Activated effector memory CD4-positive, alpha-beta T cell treated with Interleukin-2 at 50 U/mL for 16 hours (primary cell): ENCODE data around the gene TUBG2.
"Not testable (repeated sequence)": the region's sequence is repeated elsewhere in the genome, so short reads cannot be mapped to it uniquely, and the experiment has no call there.

Experiments used
- DNase-seq: peaks from one replicate; pipeline ENCODE4 v3.0.0-alpha.2; 2020

Gene TUBG2

DNA sequence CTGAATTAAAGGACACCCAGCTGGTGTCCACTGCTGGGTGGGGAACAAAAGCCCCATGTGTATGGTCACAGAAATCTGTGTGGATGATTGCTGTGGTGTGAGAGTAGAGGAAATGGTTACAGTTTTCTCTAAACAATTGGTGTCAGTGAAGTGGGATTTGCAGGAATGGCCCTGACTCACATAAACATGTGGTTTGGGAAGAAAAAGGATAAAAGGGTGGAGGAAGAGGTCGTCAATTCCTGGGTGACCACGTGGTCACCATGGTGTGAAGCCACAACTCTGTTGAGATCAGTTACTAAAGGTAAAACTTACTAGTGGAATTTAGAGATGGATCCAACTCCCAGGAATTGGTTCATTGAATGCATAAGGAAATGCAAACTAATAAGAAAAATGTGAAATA is 3.6 kb upstream of the TUBG2 start:
- DNase-seq, result no peak

DNA sequence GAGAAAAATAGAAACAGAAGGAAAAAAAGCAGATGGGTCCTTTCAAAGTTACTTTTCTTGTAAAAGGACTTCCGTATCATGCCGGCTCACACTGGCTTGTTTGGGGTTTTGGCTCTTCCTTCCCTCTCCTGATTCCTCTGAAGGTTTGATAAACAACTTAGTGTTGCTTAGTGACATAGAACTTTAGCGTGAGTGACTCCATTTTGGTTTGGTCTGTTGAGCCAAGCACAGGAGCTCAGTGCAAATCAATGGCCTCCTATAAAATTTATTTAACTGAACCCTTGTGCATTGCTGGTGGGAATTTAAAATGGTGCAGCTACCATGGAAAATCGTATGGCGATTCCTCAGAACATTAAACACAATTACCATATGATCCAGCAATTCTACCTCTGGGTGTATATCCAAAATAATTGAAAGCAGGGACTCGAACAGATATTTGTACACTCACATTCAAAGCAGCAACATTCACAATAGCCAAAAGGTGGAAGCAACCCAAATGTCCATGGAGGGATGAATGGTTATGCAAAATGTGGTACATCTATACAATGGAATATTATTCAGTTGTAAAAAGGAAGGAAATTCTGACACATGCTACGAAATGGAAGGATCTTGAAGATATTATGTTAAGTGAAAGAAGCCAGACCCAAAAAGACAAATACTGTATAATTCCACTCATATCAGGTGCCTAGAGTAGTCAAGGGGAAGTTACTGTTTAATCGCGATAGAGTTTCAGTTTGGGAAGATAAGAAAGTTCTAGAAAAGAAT is 1.1 kb upstream of the TUBG2 start:
- DNase-seq, result no peak

GRCh38 chr17:42659932-42660274 is 819 bp downstream of the TUBG2 start:
- DNase-seq, result not testable (repeated sequence)

- no peak for DNase-seq
These were observed 1.7 kb downstream of the TUBG2 start for GRCh38 chr17:42660692-42661345.

DNA sequence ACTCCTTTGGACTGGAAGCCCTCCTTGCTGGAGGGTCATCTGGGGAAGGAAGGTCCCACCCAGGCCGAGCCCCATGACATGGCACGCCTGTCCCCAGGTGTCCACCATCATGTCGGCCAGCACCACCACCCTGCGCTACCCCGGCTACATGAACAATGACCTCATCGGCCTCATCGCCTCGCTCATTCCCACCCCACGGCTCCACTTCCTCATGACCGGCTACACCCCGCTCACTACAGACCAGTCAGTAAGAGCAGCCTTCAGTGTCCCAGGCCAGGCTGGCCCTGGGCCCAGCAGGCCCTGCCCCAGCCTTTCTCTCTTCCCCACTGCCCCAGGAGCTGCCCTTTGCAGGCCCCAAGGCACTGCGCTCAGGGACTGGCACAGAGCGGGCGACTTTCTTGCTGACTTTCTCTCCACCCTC is 6.5 kb downstream of the TUBG2 start:
- DNase-seq, result no peak

GRCh38 chr17:42666126-42666525 is 7.0 kb downstream of the TUBG2 start:
- not testable (repeated sequence) for DNase-seq

DNA sequence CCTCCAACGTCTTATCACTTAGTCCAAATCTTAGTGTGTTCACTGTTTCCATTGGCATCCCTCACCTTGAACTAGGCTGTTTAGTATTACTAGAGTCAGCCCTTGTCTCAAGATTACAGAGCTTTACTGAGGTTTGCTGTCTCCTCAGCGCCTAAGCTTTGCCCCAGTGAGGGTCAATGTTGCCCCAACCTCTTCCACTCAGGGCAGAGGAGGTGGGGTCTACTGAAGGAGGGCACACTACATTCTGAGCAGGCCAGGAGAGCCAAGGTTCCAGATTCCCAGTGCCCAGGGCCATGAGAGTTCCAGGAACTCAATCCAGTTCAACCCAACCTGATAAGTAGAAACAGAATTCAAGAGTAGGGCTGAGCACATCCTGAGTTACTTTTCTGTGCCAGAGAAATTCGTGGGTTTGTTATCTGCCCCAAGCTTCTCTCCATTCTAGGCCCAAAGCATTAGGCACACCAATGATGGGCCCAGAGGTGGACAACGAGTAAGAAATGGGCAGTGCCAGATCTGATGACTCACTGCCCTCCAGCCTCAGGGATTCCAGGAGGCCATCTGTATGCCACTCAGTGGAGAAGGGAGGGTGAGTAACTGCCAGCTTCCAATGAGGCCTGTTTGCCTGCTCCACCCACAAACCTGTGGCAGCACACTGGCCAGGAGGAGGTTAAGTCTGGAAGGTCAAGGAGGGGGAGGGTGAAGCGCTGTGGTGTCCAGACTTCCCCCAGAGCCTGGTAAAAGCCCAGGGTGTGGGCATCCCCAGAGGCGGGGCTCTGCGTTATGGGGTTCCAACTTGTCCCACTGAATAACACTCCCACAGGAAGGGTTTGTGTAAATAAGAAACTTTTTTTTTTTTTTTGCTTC is 8.2 kb downstream of the TUBG2 start:
- DNase-seq, result no peak

GRCh38 chr17:42669705-42669976 is 10.6 kb downstream of the TUBG2 start:
- no peak for DNase-seq

DNA sequence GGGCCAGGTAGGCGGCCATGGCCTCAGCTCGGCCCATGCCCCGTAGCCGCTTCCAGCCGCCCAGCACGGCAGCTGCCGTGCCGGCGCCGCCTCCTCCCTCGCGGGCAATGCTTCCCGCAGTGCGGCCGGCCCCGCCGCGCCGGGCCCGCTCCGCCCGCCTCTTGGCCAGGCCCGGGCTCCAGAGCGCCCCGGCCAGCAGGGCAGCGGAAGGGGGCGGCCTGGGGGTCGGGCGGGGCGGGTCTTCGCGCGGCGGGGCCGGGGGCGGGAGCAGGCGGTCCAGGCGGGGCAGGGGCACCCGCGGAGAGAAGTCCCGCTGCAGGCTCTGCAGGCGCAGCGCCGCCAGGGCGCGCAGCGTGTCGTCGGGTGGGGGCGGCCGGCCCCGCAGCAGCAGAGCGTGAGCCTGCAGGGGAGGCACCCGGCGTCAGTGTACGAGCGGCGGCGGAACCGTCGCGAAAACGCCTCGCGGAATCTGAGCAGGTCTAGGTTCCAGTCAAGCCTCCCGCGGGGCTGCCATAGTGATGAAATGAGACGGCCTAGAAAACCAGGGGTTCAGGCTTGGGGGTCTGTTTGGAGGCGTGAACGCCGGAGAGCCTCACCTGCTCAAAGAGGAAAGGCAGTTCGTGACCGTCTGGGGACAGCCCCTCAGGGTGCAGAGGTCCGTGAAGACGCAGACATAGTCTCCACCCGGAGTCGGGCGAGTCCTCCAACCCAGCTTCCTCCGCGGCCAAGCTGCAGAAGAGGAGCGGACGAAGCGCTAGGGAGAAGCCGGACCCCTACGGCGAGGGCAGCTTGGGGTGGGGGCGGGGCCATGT is 11.1 kb downstream of the TUBG2 start:
- peak; percentile 38 for DNase-seq

DNA sequence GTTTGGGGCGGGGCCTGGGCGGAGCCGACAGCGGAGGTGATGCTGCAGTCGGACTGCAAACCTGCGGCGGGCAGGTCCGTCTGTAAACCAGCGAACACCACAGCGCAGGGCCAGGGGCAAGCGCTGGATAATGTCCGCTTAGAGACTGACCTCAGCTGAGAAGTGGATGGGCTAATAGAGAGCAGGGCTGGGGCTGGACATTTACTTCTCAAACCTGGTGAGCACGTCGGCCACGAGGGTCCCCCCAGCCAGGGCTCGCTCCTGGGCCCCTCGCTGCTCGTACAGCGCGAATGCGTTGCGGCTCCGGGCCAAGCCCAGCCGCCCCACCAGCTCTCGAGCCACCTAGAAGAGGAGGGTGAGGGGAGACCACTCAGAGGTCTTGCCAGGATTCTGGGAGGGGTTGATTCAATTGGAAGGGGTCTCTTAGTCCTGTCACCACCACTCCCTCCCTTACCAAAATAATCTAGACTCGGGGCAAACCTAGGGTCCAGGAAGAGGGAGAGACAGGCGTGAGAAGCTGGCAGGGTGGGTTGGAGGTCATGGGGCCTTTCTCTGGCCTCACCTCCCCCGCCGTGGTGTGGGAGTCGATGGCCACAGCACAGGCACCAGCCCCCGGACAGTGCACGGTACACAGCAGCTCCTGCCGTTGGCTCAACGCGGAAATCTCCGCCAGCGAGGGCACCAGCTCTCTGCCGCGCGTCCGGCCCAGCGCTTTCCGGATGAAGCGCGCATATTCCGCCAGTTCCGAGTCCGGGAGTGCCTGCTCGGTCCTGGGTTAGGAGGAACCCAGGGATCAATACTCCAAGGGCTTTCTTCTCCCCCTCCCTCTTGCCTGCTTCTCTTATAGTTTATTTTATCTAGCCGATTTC is 11.9 kb downstream of the TUBG2 start:
- DNase-seq, result no peak

DNA sequence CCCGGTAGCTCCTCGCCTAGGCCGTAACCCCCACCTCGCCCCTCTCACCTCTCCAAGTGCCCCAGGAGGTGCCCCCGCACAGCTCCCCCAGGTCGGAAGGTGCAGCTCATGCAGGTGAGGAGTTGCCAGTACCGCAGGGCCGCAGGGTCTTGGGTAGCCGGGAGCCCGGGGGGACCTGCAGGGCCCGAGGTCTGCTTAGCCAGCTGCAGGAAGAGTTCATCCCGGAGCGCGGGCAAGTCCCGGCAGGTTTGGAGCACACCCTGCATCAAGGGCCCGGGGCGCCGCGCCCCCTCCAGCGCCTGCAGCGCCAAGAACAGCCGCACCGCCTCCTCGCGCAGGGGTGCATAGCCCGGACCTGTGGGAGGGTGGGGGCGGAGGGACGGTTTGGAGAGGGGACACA is 13.0 kb downstream of the TUBG2 start:
- no peak for DNase-seq

DNA sequence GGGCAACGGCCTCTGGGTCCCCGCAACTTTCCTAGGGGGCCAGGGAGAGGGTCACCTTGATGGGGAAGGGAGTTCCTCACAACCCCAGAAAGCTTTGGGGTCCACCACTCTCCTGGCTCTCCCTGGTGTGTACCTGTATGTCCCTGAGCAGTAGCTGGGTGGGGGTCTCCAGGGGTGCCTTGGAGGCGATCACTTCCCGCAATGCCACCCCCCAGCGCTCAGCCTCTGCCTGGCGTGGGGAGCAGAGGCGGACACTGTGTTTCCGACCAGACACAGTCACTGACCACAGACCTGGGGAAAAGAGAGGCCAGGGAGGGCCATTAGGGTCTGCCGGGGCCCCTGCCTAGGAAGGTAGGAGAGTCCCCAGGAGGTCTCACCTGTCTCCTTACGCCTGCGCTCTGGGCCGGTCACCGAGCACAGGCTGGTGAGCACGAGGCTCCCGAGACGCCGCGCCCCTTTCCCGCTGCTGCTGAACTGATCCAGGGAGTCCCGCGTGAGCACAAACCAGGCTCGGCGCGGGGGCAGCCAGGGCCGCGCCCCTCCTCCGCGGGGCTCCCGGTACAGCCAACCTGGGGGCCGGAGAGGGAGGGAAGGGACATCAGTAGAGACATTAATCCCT is 14.3 kb downstream of the TUBG2 start:
- no peak for DNase-seq

DNA sequence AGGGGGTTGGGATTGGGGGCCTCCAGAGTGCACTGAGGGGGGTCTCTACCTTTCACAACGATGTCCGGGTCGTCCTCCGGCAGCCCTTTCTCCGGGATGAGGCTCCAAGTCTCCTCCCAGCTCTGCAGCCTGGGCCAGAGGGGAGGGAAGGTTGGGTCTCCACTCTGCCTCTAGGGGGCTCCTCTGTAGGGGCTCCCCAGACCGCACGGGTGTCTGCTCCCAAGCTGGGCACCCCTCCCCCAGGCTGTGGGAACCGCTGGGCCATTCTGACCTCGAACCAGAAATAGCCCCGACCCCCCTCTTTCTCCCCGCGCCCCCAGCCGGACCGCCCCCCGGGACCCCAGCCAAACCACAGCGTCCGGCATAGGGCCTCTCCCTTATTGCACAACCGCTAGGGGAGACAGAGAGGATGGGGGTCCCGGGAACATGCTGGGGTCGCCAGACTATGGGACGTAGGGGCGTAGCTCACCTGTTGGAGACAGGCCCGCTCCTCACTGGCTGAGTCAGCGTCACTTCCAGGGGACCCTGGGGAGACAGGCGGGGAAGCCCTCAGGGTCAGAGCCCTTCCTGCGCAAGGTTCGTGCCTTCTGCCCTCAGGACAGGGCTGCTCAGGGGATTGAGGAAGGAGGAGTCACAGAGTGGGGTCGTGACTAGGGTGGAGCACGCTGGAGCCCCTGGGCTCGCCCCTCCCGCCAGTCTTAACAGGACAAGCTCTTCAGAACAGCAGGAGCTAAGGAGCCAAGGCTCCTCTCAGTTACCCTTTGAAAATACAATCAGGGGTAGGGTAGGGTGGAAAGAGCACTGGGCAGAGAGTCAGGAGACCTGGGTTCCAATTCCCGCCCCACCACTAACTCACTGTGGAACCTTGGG is 15.0 kb downstream of the TUBG2 start:
- DNase-seq, result no peak

DNA sequence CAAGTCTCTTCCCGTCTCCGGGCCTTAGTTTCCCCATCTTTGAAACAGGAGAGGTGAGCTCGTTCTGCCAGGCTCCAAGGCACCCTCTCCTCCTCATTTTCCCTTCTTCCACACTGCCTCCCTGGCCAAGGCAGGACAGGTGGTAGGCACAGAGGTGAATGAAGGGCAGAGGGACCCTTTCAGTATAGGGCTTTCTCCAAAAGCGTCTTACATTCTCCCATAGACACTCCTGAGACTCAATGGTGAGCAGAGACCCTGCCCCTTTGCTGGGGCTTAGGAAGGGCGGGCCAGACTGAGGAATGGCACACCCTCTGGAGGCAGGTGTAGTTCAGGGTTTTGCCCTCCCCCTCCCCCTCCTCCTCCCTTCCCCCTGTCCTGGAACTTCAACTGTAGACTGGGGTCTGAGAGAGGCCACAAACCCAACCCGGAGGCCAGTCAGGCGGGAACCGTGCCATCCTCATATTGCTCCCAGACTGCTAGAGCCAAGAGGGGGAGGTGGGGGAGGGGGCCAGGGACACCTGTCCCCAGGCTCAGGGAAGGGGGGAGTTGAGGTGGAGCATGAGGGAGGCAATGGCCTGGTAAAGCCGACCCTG is 15.8 kb downstream of the TUBG2 start:
- DNase-seq, result no peak

DNA sequence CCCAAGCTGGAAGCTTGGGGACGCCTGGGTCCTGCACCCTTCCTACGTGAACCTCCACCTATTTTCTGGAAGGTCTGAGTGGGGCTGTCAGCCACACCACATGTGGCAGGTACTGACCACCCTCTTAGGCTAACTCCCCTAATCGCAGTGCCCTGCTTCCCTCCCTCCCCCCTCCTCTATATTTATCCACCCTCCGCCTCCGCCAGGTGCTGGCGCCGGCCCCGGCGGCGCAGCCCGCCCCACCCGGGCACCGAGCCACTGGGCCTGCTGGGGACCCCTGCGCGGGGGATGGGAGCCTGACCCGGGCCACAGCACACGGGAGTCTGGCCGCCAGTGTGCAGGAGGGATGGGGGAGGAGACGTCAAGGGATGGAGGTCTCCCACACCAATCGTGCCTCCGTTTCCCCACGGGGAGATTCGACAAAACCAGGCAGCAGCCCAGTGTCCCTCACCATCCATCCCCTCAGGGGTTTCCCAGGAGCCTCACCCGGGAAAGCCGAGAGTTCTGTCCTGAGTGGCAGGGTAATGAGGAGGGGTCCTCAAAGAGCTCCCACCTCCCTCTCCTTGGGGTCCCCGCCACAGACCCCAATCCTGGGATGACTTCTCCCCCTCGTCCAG is 16.4 kb downstream of the TUBG2 start:
- DNase-seq, result no peak

DNA sequence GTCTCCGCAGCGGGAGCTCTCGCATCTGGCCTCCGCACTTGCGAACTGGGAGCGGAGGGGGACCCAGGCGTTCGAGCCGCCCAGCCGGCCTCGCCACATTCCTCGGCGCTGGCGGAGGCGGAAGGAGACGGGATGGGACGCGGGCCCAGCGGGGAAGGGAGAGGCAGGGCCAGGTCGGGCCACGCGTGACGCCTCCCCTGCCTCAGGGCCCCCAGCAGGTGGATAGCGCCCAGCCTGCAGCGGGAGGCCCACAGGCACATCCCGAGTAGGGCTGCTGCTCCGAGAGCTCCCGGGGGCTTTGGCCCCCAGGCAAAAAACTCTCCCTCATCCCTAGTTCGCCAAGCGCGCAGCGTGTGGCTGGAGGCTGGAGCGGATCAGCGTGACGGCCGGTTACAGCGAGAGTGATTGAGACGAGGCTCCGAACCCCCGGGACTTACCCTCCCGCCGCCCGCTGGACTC is 16.9 kb downstream of the TUBG2 start:
- no peak for DNase-seq

- no peak for DNase-seq
These were observed 17.4 kb downstream of the TUBG2 start, which contains the start of gene PLEKHH3 for GRCh38 chr17:42676424-42677011. Gene PLEKHH3, minus strand, starts transcription at chr17:42676994. Its CDS starts 431 bp downstream, at chr17:42676563.

DNA sequence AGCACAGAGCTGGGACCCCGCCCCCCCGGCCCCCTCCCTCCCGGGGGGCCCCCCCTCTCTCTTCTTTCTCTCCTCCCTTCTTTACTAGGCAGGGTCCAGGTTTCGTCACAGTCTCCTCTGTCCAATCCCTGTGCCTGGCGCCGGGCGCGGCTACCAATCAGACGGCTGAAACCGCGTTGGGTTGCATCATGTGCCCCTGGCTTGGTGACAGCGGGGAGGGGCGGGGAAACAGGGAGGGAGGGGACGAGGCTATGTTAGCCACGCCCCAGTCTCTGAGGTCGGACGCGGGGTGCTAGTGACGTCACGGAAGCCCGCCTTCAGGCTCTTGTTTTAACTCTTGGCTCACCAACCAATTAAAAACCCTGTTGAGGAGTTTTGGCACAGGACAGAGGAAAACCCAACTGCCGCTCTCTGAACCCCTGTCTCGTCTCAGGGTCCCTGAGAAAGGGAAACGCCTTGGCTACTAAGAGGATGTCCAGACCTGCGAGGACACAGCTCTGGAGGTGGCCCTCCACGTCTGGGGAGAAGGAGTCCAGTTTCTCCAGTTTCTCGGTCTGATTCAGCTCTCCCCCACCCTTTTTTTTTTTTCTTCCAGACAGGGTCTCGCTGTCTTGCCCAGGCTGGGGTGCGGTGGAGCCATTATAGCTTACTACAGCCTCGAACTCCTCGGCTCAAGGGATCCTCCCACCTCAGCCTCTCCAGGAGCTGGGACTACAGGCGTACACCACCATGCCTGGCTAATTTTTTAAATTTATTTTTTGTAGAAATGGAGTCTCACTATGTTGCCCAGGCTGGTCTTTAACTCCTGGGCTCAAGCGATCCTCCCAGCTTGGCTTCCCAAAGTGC is 18.2 kb downstream of the TUBG2 start:
- peak; percentile 95 for DNase-seq
